ENCODE measurements around the gene TET3.
"Not testable (repeated sequence)": the region's sequence is repeated elsewhere in the genome, so short reads cannot be mapped to it uniquely, and the experiment has no call there.

TET3 gene

GRCh38 chr2:73984203-73984921 lies at the start of gene TET3:
TSS of gene TET3 (plus strand) at chr2:73984910. CDS start at chr2:73986404, 1,494 bp downstream.
- DNase-seq (ENCODE audit: insufficient read length, low spot score) (no peak), FAIRE-seq (no peak)
- TF ChIP-seq POLR2A (IDR thresholded peaks at IDR 0.05; ENCODE audit: low read depth, low read length): no peak

GRCh38 chr2:73935641-73936040 lies 49.1 kb upstream of the TET3 start:
- FAIRE-seq (no peak), DNase-seq (ENCODE audit: insufficient read length, low spot score) (no peak)
- no peak for TF ChIP-seq POLR2A (IDR thresholded peaks at IDR 0.05; ENCODE audit: low read depth, low read length)

GRCh38 chr2:73937103-73937885 lies 47.4 kb upstream of the TET3 start:
- DNase-seq (ENCODE audit: insufficient read length, low spot score): no peak
- TF ChIP-seq POLR2A (IDR thresholded peaks at IDR 0.05; ENCODE audit: low read depth, low read length): no peak
- no peak for FAIRE-seq

DNA sequence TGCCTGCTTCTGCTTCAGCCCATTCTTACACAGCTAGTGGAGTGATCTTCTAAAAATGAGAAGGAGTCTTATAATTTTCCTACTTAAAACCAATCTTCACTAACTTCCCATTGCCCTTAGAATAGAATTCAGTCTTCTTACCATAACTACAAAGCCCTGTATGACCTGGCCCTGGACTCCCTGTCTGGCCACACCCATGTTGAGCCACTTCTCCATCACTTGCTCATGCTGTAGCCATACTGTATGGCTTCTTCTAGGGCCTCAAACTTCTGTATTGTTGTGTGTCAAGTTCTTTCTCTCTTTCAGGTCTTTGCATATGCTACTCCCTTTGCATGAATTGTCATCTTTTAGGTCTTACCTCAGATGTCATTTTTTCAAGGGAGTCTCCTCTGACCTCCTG lies 46.8 kb upstream of the TET3 start:
- DNase-seq (ENCODE audit: insufficient read length, low spot score): no peak
- no peak for TF ChIP-seq POLR2A (IDR thresholded peaks at IDR 0.05; ENCODE audit: low read depth, low read length)
- no peak for FAIRE-seq

- no peak for TF ChIP-seq POLR2A (IDR thresholded peaks at IDR 0.05; ENCODE audit: low read depth, low read length)
- FAIRE-seq (peak; percentile 50), DNase-seq (ENCODE audit: insufficient read length, low spot score) (no peak)
Measured at GRCh38 chr2:73938718-73939352, 45.9 kb upstream of the TET3 start.

DNA sequence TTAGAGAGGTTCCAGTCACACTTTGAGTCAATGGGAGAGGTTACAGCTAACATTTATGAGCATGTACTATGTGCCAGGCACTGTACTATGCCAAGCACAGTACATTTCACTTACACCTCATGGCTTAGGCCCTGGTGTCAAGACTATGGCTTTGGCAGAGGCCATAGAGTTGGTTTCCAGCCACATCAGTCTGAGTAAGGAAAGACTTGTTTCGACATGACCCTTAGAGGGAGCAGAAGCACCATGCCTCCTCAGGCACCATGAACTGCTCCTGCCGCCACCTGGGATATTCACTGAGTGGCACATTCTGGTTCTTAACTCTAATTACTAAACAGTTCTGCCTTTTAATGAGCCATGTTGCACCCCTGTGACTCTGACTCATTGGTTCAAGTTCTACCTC lies 45.3 kb upstream of the TET3 start:
- TF ChIP-seq POLR2A (IDR thresholded peaks at IDR 0.05; ENCODE audit: low read depth, low read length): no peak
- FAIRE-seq: no peak
- no peak for DNase-seq (ENCODE audit: insufficient read length, low spot score)

- FAIRE-seq; DNase-seq (ENCODE audit: insufficient read length, low spot score): not testable (repeated sequence)
Measured at GRCh38 chr2:73940066-73940465, 44.6 kb upstream of the TET3 start.

- FAIRE-seq: no peak
- DNase-seq (ENCODE audit: insufficient read length, low spot score): no peak
- no peak for TF ChIP-seq POLR2A (IDR thresholded peaks at IDR 0.05; ENCODE audit: low read depth, low read length)
Measured at GRCh38 chr2:73942664-73943063, 42.0 kb upstream of the TET3 start.

- no peak for DNase-seq (ENCODE audit: insufficient read length, low spot score)
- no peak for TF ChIP-seq POLR2A (IDR thresholded peaks at IDR 0.05; ENCODE audit: low read depth, low read length)
- no peak for FAIRE-seq
Measured at GRCh38 chr2:73944714-73945113, 40.0 kb upstream of the TET3 start.

GRCh38 chr2:73946215-73946614 lies 38.5 kb upstream of the TET3 start:
- TF ChIP-seq POLR2A (IDR thresholded peaks at IDR 0.05; ENCODE audit: low read depth, low read length): no peak
- DNase-seq (ENCODE audit: insufficient read length, low spot score) (no peak), FAIRE-seq (no peak)

- TF ChIP-seq POLR2A (IDR thresholded peaks at IDR 0.05; ENCODE audit: low read depth, low read length): no peak
- no peak for DNase-seq (ENCODE audit: insufficient read length, low spot score)
- FAIRE-seq: no peak
Measured at GRCh38 chr2:73946666-73947065, 38.0 kb upstream of the TET3 start.

GRCh38 chr2:73947412-73948018 lies 37.2 kb upstream of the TET3 start:
- FAIRE-seq: no peak
- no peak for DNase-seq (ENCODE audit: insufficient read length, low spot score)
- TF ChIP-seq POLR2A (IDR thresholded peaks at IDR 0.05; ENCODE audit: low read depth, low read length): no peak

- no peak for DNase-seq (ENCODE audit: insufficient read length, low spot score)
- FAIRE-seq: no peak
- TF ChIP-seq POLR2A (IDR thresholded peaks at IDR 0.05; ENCODE audit: low read depth, low read length): no peak
Measured at GRCh38 chr2:73949802-73950201, 34.9 kb upstream of the TET3 start.
